GM18873 (cell line): Measurements from ENCODE around the gene ADCY9.

Experiments used
- ATAC-seq: cut with Tn5 transposase; IDR thresholded peaks from one replicate; pipeline ENCODE4 v1.9.1; 2021; ENCODE audit warnings: mild to moderate bottlenecking, moderate library complexity, moderate number of reproducible peaks; ENCODE audit not compliant: unreplicated experiment, low FRiP score

Gene ADCY9

DNA sequence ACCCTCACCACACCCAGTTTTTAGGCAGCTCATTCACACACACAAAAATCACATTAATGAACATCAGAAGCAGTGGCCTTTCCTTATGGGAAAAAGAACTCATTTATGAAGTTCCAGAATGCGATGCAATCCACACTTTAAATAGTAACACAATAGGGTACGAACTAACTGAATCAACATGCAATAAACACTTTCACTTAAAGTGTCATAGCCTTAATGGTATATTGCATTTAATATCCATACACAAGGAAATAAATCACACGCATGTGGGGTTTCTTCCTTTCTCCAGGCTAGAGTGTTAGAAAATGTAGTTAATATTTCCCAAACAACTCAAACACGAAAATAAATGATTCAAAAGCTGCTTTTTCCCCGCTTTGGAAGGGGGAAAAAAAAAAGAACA is 19.7 kb downstream of the ADCY9 start:
- no peak for ATAC-seq

DNA sequence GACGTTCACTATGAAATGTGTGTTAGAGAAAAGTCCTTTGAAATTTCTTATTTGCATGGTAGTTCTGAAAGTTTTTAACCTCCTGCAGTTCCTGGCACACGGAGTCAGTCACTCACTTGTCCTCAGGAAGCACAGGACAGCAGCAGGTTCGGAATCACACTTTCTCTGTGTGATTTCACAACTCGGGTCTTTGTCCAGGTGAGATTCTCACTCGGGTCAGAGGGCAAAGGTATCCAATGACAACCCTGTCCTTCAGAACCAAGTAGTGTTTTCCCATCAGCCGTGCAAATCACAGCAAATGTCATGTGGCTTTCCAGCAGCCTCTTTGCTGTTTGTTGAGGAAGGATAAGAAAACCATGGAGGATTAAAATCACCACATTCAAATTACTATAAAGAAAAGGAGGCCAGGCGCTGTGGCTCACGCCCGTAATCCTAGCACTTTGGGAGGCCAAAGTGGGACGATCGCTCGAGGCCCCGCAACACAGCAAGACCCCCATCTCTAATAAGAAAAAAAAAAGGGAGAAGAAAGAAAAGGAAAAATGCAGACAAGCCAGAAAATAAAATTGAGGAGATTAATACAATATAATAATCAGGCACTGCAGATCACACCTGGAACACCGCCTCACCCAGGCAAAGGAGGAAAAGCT is 22.0 kb downstream of the ADCY9 start:
- no peak for ATAC-seq

DNA sequence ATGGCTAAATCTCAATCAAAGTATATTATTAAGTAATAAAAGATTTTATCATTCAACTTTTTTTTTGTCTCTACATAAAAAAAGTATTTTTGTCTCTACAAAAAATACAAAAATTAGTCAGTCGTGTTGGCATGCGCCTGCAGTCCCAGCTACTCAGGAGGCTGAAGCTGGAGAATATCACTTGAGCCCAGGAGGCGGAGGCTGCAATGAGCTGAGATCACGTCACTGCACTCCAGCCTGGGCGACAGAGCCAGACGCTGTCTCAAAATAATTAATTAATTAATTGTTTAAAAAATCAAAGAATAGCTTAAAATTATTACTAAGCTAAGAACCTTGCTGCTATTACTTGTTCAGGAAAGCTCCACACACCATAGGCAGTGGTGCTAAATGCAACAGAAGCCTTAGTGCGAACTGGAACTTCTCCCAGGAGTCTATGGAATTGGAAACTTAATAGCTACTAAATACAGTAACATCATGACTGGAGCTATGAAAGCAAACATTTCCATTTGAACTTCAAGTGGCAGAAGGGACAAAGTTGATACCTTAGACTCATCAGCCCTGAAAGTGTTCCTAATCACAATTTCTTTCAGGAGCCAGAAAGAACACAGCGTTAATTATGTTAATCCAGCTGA is 22.6 kb downstream of the ADCY9 start:
- no peak for ATAC-seq

DNA sequence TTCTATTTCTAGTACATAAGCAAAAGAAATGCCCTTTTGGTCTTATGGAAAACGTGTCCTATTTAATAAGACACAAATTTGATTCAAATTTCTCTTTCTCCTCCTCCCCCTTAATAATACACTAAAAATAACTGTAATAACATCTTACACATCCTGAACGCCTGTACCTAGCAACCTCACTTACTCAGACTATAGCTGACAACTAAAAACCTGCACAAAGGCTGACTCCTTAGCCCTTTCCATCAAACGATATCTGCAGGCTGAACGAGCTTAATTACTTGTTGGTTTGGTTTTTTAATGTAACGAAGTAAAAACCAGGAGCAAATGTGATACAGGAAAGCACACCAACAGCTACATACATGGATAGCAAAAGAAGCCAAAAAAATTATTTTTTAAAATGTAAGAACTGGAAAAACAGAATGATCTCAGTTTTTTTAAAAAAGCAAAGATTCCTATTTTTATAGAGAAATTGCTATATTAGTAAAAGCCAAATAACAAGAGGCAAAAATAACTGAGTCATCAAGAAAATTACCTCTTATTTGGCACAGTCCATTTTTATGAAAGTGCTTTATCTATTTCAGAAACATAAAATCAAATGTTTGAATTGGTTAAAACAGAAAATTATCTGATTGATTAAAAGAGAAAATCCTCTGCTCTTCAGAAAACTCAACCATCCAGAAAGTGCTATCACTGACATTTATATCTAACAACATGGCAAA is 23.5 kb downstream of the ADCY9 start:
- ATAC-seq, result no peak

DNA sequence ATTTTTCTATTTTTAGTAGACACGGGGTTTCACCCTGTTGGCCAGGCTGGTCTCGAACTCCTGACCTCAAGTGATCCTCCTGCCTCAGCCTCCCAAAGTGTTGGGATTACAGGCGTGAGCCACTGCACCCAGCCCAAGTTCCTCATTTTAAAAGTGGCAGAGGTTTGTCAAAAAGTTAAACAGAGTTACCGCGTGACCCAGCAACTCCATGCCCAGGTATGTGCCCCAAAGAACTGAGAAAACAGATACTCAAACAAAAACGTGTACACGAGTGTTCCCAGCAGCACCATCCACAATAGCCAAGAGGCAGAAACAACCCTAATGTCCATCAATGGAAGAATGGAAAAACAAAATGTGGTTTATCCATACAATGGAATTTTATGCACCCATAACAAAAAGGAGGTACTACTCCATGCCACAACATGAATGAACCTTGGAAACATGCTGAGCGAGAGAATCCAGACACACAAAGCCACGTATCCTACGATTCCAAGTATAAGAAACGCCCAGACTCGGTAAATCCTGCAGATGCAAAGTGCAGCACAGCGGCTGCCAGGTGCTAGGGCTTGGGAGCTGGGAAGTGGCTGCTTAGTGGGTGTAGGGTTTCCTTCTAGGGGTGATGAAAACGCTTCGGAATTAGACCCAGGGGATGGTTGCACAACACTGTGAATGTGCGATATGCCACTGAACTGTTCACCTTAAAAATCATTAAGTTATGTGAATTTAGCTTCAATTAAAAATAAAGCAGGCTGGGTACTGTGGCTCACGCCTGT is 24.8 kb downstream of the ADCY9 start:
- no peak for ATAC-seq

DNA sequence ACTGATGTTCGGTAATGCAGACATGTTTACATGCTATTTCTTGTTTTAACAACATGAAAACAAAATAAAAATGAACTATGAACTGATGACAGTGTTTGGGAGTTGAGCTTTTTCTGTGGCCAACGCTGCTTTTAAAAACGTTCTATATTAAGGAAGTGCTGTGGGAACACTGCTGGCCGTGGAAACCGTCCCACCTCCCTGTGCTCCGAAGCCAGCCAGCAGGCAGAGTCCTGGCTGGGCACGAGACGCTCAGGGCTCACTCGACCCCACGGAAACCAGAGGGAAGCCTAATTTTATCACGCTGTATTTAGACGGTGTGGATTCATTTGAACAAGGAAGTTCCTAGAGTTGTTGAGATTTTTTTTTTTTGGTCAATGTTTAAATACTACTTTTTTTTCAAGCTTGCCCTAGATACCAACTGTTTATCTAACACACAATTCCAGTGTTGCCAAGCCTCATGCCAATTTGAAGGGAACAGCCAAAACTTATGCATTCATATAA is 25.8 kb downstream of the ADCY9 start:
- ATAC-seq, result no peak

DNA sequence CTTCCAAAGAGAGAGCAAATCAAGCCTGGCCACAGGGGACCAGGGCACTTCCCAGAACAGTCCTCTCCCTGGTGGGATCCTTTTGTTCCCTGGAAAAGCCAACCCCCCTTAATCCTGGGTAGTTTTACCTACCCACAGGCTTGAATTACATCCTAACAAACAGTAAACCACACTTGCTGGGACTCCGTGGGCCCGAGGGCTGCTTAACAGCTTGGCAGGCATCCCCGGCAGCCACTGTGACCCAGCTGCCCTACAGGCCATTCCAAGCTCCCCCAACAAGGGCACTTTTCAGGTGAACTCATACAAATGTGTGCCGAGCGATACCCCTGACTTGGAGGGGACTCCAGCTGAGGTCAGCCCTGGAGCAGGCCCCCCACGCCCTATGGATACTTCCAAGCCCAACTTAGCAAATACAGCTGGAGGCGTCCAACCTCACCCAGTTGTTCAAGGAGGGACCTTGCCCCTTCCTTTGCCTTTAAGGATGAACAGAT is 26.4 kb downstream of the ADCY9 start:
- ATAC-seq, result no peak

DNA sequence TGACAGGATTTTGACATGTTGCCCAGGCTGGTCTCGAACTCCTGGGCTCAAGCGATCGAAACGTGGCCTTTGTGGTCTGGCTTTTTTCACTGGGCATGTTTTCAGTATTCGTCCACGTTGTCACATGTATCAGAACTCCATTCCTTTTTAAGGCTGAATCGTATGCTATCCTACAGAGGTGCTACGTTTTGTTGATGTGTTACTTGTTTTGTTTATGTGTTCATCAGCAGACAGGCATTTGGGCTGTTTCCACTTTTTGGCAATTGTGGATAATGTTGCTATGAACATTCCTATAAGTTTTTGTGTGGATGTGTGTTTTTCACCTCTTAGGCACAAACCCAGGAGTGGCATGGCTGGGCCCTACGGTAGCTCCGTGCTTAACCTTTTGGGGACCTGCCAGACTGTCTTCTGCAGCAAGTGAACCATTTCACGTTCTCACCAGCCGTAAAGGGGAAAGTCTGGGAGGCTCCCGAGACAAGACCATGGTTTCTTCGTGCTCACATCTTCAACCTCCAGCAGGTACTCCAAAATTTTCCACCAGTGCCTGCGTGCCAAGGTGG is 26.9 kb downstream of the ADCY9 start:
- ATAC-seq, result no peak

DNA sequence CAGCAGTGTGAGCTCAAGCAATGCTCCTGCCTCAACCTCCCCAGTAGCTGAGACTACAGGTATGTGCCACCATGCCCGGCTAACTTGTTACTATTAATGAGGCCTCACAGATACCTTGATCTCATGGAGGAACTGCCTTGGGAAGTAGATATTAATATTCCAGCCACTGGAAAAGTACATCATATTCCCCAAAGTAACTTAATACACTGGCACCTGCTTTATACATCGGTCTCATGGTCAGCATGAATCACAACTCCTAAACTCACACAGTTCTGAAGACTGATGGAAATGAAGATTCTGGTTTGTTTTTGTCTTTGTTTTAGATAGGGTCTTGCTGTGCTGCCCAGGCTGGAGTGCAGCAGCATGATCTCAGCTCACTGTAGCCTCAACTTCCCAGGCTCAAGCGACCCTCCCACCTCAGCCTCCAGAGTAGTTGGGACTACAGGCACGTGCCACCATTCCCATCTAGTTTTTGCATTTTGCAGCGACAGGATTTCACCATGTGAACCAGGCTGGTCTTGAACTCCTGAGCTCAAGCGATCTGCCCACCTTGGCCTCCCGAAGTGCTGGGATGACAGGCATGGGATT is 28.2 kb downstream of the ADCY9 start:
- no peak for ATAC-seq

DNA sequence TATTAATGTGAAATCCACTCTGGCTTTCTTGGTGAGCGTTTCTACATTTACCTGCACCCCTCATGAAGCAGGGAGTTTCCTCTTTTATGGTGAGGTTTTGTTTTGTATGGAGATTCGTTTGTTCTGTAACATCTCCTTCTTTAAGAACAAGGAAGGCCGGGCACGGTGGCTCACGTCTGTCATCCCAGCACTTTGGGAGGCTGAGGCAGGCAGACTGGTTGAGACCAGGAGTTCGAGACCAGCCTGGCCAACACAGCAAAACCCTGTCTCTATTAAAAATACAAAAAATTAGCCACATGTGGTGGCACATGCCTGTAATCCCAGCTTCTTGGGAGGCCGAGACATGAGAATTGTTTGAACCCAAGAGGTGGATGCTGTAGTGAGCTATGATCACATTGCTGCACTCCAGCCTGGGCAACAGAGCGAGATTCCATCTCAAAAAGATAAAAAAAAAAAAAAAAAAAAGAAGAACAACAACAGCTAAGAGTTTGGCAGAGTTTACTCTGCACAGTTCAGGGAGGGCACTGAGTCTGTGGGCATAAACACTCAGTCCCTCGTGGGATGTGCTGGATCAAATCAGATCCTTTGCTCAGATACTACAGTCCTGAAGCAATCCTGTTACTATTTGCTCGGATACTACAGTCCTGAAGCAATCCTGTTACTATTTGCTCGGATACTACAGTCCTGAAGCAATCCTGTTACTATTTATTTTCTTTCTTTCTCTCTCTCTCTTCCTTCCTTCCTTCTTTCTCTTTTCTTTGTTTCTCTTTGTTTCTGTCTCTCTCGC is 28.9 kb downstream of the ADCY9 start:
- ATAC-seq, result no peak

DNA sequence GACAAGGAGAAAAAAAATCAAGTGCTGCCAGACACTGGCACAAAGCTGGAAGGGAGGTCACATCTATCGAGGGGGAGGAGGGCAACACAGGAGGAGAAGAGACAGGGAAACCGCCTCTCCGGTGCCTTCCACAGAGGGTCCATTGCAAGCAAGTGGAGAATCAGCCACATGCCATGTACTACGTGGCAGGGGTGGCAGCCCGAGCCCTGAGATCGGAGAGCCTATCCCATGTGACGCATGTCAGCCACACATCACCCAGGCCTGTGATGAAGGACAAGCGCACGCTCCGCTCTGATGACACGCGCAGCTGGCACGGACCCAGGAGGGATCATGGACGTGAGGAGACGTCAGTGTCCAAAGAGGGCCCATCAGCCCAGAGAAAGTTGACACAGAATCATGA is 30.1 kb downstream of the ADCY9 start:
- ATAC-seq, result no peak

DNA sequence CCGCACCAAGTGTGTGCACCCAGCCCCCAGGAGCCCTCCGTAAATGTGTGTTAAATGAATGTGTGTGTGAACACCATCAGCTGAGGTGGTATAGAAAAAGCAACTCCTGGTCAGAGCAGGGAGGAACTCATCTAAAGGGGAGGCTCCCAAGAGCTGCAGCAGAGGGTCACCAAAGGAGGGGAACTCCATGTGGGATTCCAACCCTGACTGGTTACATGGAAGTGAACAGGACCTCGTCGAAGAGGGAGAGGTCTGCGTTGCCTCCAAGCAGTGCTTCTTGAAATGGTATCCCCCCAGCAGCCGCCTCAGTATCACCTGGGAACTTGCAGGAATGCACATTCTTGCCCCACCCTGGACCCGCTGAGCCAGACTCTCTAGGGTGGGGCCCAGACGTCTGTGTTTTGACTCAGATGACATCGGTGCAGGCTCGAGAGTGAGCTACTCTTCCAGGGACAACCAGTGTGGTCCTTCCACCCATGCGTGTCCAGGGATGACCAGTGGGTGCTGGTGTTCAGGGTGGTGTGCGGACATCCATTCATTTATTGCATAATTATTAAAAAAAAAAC is 30.8 kb downstream of the ADCY9 start:
- ATAC-seq, result no peak

DNA sequence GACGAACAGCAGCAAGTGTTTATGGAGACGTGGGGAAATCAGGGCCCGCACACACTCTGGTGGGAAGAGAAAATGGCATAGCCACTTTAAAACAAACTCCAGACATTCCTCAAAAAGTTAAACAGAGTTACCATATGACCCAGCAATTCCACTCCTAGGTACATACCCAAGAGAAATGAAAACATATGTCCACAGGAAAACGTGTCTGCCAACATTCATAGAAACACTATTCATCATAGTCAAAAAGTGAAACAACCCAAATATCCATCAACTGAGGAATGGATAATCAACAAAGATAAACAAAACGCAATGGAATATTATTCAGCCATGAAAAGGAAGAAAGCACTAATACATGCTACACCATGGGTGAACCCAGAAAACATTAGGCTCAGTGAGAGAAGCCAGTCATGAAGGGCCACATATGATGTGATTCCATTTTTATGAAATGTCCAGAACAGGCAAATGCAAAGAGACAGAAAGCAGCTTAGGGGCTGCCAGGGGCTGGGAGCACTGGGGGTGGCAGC is 32.8 kb downstream of the ADCY9 start:
- ATAC-seq, result no peak

DNA sequence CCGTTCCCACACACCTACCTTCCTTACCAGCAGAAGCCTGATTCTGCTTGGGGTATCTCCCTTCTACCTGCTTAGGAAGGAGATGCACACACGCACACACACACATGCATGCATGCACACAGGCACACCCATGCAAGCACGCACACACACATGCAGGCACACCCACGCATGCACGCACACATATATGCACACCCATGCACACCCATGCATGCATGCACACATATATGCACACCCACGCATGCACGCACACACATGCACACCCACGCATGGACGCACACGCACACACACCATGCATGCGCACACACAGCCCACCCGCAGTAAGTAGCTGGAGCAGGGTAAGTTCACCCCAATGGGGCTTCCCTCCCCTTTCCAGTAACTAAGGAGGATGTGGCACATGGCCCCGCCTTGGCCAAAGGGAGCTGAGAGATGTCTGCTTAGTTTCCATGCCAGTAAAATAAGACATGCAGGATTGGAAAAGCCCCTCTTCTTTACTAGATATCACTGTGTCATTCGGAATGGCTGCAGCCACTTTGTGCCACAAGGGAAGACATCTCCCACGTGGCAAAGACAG is 33.7 kb downstream of the ADCY9 start:
- ATAC-seq, result no peak

DNA sequence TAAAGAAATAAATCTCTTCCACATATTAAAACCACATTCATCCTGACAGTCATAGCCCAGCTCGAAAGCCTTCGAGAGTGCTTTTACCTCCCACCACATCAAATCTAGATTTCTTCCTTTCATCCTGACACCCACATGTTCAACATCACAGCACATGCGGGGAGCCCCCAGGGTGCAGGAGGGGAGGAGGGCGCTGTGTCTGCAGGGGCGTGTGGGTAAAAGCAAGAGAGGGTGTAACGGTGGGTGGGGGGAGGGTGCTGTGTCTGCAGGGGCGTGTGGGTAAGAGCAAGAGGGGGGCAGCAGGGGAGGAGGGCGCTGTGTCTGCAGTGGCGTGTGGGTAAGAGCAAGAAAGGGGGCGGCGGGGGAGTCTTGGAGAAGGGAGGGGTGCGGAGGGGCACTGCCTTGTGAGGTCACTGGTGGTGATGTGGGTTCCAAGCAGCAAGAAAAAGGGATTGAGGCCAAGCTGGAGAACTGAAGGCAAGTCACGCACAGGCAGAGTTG is 34.7 kb downstream of the ADCY9 start:
- ATAC-seq, result no peak

DNA sequence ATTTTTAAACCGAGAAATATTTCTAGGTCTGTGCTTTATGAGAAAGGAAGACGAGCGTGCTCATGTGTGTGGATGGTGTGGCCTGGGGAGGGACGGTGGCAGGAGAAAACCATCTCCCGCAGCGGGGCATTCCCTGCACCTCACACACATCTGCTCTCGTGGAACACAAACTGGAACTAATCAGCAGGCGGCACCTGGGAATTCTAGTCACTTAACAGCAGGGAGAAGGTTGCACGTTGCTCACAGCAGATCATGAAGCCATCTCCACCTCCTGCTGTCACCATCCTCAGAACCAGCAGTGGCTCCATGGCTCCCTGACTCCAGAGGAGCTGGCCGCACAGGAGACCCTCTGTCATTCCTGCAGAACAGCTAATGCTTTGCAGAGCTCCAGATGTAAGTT is 35.2 kb downstream of the ADCY9 start:
- no peak for ATAC-seq

DNA sequence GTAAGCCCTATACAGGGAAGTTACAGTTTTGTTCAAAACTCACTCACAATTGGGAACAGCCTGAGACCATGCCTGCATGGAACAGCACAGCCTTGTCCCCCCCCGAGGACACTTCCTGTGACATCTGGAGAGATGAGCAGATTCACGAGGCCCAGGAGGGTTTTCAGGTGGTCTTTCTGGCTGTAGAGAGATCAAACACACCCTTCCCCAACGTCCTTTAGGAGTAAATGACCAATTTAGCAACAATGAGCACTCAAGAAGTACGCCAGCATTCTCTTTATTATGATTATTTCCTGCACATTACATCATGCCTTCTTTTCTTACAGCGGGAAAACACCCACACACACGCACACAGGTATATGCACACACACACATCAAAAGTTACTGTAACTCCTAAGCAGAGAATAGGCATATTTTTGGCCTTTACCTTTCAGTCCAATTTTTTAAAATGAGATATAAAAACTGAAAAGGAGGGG is 39.0 kb downstream of the ADCY9 start:
- no peak for ATAC-seq

DNA sequence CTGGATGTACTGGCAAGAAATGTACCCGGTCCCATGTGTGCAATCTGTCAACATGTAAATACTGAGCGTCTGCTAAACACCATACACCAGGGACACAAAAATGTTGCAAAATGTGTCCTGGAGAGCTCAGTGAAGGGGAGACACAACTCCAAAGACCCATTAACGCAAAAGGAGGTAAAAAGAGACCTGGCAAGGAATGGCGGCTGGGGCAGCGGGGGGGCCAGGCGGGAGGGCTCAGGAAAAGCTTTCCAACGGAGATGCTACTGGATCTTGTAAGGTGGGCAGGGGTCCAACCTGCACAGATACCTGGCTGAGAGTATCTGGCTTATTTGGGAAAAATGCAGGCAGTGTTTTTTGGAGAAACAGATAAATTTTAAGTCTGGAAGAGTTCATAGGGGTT is 40.7 kb downstream of the ADCY9 start:
- no peak for ATAC-seq
